HG02852 (cell line): Measurements from ENCODE around the gene PRKD1.
"Not testable (repeated sequence)": the region's sequence is repeated elsewhere in the genome, so short reads cannot be mapped to it uniquely, and the experiment has no call there.

Experiments
- ATAC-seq: cut with Tn5 transposase; IDR thresholded peaks from one replicate; pipeline ENCODE4 v1.9.1; 2021; ENCODE audit warnings: mild to moderate bottlenecking, moderate library complexity; ENCODE audit not compliant: unreplicated experiment

The PRKD1 gene

GRCh38 chr14:29802211-29802610 is 125.4 kb downstream of the PRKD1 start:
- no peak for ATAC-seq

DNA sequence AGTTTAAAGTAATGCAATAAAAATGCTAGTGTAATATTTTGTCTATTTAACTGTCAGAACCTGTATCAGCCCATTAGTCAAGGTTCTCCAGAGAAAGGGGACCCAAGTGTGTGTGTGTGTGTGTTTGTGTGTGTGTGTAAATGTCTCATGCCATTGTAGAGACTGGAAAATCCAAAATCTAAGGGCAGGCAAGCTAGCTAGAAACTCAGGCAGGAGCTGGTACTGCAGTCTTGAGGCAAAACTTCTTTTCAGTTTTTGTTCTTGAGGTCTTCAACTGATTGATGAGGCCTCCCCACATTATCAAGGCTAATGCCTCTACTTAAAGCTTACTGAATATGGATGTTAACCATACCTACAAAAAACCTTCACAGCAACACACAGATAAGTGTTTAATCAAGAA is 126.7 kb downstream of the PRKD1 start:
- ATAC-seq = no peak

- no peak for ATAC-seq
Measured at GRCh38 chr14:29799464-29800095, 128.1 kb downstream of the PRKD1 start.

GRCh38 chr14:29798811-29799210 is 128.8 kb downstream of the PRKD1 start:
- no peak for ATAC-seq

GRCh38 chr14:29798108-29798663 is 129.5 kb downstream of the PRKD1 start:
- ATAC-seq = no peak

GRCh38 chr14:29796853-29797252 is 130.8 kb downstream of the PRKD1 start:
- ATAC-seq = no peak

GRCh38 chr14:29789475-29789874 is 138.2 kb downstream of the PRKD1 start:
- ATAC-seq = no peak

DNA sequence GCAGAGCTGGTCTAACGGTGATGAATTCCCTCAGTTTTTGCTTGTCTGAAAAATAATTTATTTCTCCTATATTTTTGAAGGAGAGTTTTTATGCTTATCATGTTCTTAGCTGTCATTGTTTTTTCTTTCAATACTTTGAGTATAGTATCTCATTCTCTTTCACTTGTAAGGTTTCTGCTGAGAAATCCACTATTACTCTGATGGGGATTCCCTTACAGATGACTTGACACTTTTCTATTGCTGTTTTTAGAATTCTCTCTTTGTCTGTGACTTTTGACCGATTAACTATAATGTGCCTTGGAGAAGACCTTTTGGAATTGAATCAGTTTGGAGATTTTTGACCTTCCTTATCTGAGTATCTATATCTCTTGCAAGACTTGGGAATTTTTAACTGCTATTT is 139.6 kb downstream of the PRKD1 start:
- no peak for ATAC-seq

DNA sequence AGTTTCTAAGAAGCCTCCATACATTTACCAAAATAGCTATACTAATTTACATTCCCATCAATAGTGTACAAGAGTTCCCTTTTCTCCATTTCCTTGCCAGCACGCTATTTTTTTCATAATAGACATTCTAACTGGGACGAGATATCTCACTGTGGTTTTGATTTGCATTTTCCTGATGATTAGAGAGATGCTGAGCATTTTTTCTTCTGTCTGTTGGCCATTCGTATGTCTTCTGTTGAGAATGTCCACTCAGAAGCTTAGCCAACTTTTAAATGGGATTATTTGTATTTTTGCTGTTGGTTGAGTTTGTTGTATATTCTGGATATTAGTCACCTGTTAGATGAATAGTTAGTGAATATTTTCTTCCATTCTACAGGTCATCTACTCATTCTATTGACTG is 144.1 kb downstream of the PRKD1 start:
- no peak for ATAC-seq

- no peak for ATAC-seq
Measured at GRCh38 chr14:29782041-29782440, 145.6 kb downstream of the PRKD1 start.

GRCh38 chr14:29777142-29777541 is 150.5 kb downstream of the PRKD1 start:
- not testable (repeated sequence) for ATAC-seq

- ATAC-seq = no peak
Measured at GRCh38 chr14:29773990-29774389, 153.7 kb downstream of the PRKD1 start.

- ATAC-seq = no peak
Measured at GRCh38 chr14:29763342-29763858, 164.2 kb downstream of the PRKD1 start.

DNA sequence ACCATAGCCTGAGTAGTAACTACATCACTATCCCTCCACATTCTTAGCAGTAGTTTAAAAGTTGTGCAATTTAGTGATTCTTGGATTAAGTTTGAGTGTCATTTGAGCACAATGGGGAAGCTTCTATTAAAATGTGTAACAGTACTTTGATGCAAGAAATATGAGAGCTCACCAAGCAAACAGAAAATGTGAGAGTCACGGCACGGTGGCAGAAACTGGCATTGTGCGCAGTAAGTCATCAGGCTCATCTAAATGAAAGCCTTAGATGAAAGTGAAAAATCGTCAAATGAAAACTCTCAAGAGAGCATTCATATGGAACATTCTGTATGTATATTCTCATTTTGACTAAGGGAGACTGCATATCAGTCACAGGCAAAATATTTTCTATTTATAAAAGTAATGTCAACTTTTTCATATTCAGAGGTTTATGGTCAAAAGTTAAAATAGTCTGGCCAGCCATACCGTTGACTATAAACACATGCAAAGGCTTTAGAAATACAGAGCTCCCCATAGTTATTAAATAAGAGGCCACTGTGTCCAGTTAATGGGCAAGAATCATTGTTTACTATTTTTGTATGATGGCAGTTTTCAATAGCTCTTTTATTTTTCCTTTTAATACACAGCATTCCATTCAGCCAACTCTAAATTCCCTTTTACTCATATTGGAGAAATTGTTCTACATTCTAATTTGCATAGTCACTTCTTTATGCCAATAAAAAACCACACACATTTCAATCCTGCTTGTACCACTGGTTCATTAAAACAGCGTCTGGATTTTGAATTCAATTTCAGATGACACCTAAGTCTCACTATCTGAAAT is 167.9 kb downstream of the PRKD1 start:
- peak; percentile 88 for ATAC-seq

- ATAC-seq = no peak
Measured at GRCh38 chr14:29757711-29758233, 169.9 kb downstream of the PRKD1 start.

- ATAC-seq = no peak
Measured at GRCh38 chr14:29757188-29757680, 170.4 kb downstream of the PRKD1 start.

GRCh38 chr14:29756019-29756385 is 171.6 kb downstream of the PRKD1 start:
- no peak for ATAC-seq

DNA sequence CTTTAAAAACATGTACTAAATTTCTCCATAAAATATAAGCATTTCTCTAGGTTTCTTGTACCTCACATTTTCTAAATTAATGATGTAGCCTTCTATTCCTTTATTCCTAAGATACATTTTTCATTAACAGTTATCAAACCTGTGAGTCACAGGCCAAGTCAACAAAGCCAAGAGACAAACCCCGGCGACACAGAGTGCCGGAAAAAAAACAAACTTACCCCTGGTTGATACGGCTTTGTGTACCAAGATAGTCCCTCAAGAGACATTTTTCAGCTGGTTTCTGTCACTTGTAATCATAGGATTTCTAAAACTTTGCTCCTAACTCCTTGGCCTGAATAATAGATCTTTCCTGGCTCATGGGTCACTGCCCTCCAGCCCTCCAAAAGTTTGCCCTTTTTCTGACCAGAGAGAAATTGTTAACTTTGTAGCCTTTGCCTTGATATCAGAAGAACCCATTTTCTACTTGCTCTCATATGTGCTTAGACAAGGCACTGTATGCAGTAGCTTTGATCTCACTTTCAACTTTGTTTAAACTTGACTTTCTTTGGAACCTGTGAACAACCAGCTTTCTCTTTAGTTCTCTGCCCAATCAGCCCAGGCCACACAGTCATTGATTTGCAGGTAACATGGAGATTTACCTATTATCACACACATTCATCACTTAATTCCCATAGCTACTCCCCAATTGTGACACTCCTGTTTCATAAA is 172.2 kb downstream of the PRKD1 start:
- ATAC-seq = no peak

DNA sequence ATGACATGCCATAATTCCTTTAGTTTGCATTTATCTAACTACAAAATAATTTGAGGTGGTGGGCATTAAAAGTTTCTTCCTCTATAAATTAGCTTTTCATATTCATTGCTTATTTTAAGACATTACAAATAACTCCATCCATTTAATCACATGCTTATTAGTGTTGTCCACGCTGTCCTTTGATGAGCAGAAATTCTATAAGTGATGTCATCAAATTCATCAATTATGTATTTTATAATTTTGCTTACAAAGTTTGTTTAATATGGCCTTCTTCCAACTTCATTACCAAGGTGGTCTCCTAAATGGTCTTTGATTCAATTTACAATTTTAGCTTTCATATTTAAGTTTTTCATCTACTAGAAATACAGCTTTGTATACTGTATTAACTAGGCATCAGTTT is 173.5 kb downstream of the PRKD1 start:
- no peak for ATAC-seq

GRCh38 chr14:29752221-29752923 is 175.3 kb downstream of the PRKD1 start:
- no peak for ATAC-seq
